ENCODE measurements around the gene ITIH2.
"Not testable (repeated sequence)": the region's sequence is repeated elsewhere in the genome, so short reads cannot be mapped to it uniquely, and the experiment has no call there.

The ITIH2 gene

GRCh38 chr10:7696545-7696944 is 6.6 kb upstream of the ITIH2 start:
- no peak for DNase-seq

GRCh38 chr10:7697426-7697825 is 5.7 kb upstream of the ITIH2 start:
- no peak for DNase-seq

GRCh38 chr10:7700577-7701125 is 2.5 kb upstream of the ITIH2 start:
- no peak for DNase-seq

- DNase-seq: no peak
Measured at GRCh38 chr10:7701158-7701742, 1.9 kb upstream of the ITIH2 start.

GRCh38 chr10:7702288-7702812 is 766 bp upstream of the ITIH2 start:
- no peak for DNase-seq

- no peak for DNase-seq
Measured at GRCh38 chr10:7704071-7705016, 1.2 kb downstream of the ITIH2 start.

GRCh38 chr10:7705341-7705740 is 2.2 kb downstream of the ITIH2 start:
- DNase-seq: no peak

- no peak for DNase-seq
Measured at GRCh38 chr10:7706534-7707073, 3.5 kb downstream of the ITIH2 start.

- DNase-seq: no peak
Measured at GRCh38 chr10:7707102-7707501, 4.0 kb downstream of the ITIH2 start.

- DNase-seq: no peak
Measured at GRCh38 chr10:7707858-7708622, 4.9 kb downstream of the ITIH2 start.

GRCh38 chr10:7708832-7709231 is 5.7 kb downstream of the ITIH2 start:
- DNase-seq: no peak

GRCh38 chr10:7710446-7710845 is 7.3 kb downstream of the ITIH2 start:
- no peak for DNase-seq

GRCh38 chr10:7711075-7711474 is 8.0 kb downstream of the ITIH2 start:
- not testable (repeated sequence) for DNase-seq

- DNase-seq: no peak
Measured at GRCh38 chr10:7715515-7715914, 12.4 kb downstream of the ITIH2 start.

- no peak for DNase-seq
Measured at GRCh38 chr10:7717767-7718166, 14.7 kb downstream of the ITIH2 start.

GRCh38 chr10:7718685-7719084 is 15.6 kb downstream of the ITIH2 start:
- DNase-seq: no peak

GRCh38 chr10:7720478-7720877 is 17.4 kb downstream of the ITIH2 start:
- no peak for DNase-seq

- DNase-seq: no peak
Measured at GRCh38 chr10:7722927-7723529, 19.9 kb downstream of the ITIH2 start.

GRCh38 chr10:7734821-7735220 is 31.7 kb downstream of the ITIH2 start:
- no peak for DNase-seq

GRCh38 chr10:7738536-7739407 is 35.7 kb downstream of the ITIH2 start:
- no peak for DNase-seq

GRCh38 chr10:7744307-7744706 is 41.2 kb downstream of the ITIH2 start:
- no peak for DNase-seq
